ENCODE data around the gene SRF.

Gene SRF

DNA sequence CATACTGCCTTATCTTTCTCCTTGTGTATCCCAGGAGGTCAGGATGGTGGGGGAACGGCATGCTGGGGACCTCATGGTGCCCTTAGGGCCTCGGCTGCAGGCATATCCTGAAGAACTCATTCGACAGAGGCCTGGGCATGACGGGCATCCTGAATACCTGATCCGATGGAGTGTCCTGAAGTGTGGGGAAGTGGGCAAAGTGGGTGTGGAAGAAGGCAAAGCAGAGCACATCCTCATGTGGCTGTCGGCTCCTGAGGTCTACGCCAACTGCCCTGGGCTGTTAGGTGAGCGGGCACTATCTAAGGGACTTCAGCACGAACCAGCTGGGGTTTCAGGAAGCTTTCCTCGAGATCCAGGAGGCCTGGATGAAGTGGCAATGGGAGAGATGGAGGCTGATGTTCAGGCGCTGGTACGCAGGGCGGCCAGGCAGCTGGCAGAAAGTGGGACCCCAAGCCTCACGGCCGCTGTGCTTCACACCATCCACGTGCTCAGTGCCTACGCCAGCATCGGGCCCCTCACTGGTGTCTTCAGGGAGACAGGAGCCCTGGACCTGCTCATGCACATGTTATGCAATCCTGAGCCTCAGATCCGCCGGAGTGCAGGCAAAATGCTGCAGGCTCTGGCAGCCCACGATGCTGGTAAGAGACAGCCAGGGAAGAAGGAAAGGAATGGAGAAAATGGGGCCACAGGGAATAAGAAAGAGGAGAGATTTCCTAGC, 13.4 kb downstream of the SRF start:
- no peak for DNase-seq

DNA sequence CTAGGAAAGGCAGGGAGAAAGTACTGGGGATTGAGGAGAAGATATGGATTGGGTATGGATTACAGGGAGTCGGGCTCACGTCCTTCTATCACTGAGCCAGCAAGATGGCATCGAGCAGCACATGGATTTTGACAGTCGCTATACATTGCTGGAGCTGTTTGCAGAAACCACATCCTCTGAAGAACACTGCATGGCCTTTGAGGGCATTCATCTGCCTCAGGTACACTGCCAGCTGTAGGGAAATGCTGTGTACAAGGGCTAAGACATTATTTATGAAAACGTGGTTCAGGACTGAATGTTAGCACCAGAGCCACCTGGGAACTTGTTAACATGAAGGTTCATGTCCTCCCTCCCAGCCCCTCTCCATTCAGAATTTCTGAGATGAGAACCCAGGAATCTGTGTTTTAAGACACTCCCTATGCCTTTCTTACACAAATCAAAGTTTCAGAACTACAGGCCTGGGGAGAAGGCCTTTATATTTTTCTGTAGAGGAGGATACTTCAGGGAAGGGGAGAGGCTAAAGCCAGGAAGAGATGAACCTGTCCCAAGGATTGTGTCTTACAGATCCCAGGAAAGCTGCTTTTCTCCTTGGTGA, 14.4 kb downstream of the SRF start:
- no peak for DNase-seq

DNA sequence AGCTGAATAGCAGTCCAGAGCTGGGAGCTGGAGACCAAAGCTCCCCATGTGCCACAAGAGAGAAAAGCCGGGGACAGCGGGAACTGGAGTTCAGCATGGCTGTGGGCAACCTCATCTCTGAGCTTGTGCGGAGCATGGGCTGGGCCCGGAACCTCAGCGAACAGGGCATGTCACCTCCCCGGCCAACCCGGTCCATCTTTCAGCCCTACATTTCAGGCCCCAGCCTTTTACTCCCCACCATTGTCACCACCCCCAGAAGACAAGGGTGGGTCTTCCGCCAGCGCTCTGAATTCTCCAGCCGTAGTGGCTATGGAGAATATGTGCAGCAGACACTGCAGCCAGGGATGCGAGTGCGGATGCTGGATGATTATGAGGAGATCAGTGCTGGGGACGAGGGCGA, 14.9 kb downstream of the SRF start:
- no peak for DNase-seq

DNA sequence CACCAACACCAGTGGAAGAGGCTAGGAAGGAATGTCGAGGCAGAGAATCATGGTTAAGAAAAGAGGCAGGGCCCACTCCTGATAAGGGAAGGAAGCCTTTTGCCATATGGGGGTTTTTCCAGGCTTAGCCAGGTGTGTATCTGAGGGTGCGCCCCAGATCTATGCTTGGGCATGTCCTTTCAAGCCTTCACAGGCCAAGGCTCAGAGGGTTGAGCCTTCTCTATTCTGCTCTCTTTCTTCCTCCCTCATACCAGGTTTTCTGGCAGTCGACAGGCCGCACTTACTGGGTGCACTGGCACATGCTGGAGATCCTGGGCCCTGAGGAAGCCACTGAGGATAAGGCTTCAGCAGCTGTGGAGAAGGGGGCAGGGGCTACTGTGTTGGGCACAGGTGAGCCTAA, 15.6 kb downstream of the SRF start:
- no peak for DNase-seq

DNA sequence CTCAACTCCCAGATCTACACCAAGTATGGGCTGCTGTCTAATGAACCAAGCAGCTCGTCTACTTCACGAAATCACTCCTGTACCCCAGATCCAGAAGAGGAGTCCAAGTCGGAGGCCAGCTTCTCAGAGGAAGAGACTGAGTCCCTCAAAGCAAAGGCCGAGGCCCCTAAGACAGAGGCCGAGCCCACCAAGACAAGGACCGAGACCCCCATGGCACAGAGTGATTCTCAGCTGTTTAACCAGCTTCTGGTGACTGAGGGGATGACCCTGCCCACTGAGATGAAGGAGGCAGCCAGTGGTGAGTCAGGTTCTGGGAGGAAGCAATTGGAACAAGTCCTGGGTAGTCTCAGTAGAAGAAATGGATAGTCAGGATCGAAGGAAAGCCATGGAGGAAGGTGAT, 16.8 kb downstream of the SRF start:
- no peak for DNase-seq

DNA sequence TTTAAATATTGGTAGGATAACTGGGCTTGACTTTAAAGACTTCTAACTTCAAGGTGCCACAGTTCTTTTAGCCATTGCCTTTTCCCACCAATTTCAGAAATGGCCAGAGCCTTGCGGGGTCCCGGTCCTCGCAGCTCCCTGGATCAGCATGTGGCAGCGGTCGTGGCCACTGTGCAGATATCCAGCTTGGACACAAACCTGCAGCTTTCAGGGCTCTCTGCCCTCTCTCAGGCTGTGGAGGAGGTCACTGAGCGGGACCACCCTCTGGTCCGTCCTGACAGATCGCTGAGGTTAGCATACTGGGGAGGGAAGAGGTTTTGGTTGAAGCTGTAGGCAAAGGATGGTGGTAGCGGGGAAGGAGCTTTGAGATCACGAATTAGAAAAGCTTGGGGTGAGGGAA, 17.4 kb downstream of the SRF start:
- no peak for DNase-seq

DNA sequence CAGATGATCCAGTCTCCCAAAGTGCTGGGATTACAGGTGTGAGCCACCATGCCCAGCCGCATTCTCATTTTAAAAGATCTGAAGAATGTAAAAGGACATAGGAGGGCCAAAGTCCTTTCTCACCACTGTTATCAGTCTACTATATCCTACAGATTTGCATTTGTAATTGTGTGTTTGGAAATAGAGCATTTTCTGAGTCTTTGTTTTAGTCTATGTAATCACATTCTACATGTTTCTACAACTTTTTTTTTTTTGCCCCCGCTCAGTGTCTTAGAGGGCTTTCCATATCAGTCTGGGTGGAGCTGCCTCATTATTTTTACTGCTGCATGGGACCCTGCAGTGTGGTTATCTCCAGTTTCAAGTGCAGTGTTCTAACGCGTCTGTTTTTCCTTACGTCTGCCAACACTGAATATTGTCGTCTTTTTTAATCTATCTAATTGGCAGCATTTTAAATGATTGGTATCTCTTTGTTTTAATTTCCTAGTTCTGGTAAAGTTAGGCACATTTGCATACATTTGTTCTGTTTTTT, 18.8 kb downstream of the SRF start:
- DNase-seq, result no peak

DNA sequence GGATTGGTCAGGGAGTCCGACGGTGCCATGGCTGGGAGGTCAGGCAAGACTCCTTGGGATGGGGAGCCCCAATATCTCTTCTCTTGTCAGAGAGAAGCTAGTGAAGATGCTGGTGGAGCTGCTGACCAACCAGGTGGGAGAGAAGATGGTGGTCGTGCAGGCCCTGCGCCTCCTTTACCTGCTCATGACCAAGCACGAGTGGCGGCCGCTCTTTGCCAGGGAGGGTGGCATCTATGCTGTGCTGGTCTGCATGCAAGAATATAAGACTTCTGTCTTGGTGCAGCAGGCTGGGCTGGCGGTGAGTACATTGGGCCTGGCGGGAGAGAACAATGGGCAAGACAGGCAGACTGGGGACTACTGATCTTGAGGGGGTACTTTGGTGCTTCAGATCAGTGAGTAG, 21.8 kb downstream of the SRF start:
- no peak for DNase-seq

DNA sequence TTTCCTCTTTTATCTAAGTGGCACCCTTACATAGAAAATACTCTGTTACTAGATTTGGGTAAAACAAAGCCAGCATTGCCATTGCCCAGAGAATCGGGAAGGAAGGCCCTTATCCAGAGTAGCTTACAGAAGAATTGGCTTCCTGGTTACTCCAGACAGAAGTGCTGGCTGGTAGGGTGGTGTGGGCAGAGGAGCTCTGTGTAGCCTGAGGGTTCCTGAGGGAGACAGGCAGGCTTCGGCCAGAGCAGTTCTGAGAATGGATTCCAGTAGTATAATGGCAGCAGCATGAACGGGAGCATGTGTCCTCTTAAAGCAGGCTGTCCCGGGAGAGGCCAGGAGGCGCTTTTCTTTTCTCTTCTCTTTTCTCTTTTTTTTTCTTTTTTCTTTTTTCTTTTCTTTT, 22.9 kb downstream of the SRF start:
- no peak for DNase-seq

DNA sequence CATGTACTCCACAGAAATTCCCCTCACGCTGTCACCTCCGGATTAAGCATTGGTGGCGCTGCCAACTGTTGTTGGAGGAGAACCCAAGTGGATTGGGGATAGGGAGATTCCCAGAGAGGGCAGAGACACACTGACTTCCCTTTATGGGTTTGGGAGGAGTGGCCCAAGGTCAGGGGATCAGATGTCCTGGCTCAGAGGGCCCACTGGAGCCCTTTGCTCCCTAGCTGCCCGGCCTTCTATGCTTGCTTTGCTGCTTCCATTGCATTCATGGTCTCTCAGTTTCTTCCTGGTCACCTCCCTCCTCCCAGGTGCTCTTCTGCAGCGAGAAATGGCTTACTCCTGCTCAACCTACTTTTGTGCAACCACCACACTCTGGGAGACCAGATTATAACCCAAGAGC, 25.3 kb downstream of the SRF start:
- DNase-seq, result no peak

DNA sequence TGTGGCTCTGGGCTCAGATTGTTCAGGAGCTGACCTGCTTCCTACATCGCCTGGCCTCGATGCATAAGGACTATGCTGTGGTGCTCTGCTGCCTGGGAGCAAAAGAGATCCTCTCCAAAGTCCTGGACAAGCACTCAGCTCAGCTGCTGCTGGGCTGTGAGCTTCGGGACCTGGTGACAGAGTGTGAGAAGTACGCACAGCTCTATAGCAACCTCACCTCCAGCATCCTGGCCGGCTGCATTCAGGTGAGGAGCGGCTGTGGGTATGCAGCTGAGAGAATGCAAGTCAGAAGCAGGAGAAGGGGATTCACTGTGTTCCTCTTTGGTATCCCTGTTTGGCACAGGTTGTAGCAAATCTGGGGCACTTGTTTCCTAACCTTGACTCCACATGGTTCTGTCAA, 28.8 kb downstream of the SRF start:
- no peak for DNase-seq

DNA sequence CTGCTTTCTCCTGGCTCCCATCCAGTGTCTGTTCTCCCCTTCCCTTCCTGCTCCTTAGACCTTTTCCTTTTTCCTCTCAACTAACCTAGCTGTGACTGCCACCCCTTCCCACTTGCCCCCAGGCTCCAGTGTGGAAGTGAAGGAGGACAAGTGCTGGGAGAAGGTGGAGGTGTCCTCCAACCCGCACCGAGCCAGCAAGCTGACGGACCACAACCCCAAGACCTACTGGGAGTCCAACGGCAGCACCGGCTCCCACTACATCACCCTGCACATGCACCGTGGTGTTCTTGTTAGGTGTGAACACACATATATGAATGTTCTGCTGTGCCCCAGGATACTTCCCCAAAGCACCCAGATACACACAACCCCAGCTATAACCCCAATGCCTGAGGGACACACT, 29.5 kb downstream of the SRF start:
- DNase-seq, result no peak

DNA sequence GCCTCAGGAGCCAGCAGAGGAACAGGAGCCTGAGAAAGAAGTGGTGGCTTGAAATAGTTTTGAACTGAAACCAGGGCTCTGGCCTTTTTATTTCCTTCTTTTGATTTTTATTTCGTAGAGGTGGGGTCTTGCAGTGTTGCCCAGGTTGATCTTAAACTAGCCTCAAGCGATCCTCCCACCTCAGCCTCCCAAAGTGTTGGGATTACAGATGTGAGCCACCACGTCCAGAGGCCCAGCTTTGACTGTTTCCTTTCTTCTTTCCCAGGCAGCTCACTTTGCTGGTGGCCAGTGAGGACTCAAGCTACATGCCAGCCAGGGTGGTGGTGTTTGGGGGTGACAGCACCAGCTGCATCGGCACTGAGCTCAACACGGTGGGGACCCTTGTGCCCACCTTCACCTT, 31.4 kb downstream of the SRF start:
- no peak for DNase-seq

DNA sequence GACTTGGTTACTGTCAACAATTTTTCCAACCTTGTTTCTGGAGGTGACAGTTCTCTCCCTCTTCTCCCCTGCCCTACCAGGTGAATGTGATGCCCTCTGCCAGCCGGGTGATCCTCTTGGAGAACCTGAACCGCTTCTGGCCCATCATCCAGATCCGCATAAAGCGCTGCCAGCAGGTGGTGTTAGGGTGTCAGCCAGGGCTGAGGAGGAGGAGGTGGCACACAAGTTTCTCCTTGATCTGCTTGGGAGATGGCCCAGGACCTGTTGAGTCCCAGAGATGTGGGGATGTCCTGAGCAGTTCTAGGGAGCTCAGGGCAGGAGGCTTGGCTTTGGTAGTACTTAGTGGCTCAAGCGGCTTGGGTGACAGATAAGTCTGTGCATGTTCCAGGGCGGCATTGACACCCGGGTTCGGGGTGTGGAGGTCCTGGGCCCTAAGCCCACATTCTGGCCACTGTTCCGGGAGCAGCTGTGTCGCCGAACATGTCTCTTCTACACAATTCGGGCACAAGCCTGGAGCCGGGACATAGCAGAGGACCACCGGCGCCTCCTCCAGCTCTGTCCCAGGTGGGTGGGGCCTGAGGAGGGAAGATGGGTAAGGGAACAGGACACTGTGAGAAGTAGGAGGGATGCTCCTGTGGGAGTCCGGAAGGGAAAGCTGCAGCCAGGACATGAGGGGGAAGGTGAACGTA, 32.1 kb downstream of the SRF start:
- DNase-seq, result no peak

DNA sequence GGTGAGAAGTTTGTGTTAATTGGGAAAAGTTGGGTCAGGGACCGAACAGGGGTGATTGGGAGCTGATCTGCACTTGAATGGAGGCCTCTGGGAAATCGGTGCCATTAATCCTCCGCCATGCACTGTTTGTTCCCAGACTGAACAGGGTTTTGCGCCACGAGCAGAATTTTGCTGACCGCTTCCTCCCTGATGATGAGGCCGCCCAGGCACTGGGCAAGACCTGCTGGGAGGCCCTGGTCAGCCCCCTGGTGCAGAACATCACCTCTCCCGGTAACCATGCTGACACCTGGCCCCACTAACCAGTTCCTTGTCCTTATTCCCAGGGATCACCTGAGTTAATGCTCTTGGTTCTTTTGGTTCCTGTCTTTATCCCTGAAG, 32.6 kb downstream of the SRF start:
- DNase-seq, result no peak

DNA sequence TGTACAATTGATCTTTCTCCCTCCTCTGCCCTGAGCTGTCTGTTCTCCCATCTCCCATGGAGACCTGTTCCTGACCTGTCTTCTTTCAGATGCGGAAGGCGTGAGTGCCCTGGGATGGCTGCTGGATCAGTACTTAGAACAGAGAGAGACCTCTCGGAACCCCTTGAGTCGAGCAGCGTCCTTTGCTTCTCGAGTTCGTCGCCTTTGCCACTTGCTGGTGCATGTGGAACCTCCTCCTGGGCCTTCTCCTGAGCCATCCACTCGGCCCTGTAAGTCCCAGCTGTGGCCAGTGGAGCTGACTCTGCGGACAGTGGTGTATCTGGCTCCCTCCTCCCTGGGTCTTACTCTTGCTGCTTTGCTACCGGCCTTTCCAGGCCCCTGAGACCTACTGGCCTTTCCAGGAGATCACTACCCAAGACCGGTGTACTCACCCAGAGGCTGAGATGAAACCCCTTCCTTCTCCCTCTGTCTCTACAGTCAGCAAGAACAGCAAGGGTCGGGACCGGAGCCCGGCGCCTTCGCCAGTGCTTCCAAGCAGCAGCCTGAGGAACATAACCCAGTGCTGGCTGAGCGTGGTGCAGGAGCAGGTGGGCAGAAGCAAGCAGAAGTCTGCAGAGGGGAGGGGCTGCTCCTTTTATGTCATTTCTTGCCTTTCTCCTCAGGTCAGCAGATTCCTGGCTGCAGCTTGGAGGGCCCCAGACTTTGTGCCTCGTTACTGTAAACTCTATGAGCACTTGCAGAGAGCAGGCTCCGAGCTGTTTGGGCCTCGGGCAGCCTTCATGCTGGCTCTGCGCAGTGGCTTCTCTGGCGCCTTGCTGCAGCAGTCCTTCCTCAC, 33.4 kb downstream of the SRF start:
- DNase-seq, result no peak

DNA sequence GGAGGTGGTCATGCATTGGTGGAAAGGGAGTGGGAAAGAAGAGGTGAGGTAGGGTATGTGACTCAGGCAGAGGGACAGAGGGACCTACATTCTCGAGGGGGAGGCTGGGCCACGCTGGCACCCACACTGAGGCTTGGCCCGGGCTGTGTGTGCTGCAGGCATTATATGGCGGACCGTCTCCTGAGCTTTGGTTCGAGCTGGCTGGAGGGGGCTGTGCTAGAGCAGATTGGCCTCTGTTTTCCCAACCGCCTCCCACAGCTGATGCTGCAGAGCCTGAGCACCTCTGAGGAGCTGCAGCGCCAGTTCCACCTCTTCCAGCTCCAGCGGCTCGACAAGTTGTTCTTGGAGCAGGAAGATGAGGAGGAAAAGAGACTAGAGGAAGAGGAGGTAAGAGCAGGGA, 34.8 kb downstream of the SRF start:
- DNase-seq, result no peak

DNA sequence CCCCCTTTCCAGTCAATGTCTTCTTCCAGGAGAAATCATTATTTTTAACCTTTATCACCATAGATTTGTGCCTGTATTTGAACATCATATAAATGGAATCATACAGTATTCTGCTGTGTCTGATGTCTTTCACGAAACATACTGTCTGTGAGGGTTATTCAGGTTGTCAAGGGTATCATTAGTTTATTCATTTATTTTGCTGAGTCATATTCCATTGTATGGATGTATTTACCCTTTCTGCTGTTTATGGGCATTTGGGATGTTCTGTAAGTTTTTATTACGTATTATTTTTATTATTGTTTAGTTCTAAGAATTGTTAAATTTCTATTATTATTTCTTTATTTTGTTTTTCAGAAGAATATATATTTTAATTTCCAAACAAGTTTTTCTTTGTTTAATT, 36.2 kb downstream of the SRF start:
- DNase-seq, result no peak

DNA sequence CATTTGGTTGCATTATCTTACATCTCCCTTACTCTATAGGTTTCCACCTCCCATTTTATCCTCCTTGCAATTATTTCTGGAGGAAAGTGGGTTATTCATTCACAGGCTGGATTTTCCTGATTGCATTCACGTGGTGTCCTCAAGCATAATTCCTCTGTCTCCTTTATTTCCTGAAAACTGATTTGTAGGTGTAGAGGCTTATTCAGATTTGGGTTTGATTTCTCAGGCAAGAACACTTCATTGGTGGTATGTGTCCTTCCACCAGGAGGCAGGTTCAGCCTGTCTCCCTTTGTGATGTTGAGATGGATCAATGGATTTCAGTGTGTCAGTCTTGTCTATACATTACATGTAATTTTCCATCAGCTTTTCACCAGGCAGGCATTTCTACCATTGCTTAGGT, 40.9 kb downstream of the SRF start:
- DNase-seq, result no peak

DNA sequence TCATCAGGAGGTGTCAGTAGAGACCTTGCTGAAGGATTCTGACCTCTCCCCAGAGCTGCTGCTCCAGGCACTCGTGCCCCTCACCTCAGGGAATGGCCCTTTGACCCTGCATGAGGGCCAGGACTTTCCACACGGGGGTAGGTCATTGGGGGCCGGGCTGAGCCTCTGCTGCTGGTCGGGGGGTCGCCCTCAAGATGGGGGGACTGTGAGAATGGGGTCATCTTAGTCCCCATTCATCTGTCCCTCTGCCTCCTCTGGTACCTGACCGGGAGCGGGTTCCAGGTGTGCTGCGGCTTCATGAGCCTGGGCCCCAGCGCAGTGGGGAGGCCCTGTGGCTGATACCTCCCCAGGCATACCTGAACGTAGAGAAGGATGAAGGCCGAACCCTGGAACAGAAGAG, 42.4 kb downstream of the SRF start:
- no peak for DNase-seq

DNA sequence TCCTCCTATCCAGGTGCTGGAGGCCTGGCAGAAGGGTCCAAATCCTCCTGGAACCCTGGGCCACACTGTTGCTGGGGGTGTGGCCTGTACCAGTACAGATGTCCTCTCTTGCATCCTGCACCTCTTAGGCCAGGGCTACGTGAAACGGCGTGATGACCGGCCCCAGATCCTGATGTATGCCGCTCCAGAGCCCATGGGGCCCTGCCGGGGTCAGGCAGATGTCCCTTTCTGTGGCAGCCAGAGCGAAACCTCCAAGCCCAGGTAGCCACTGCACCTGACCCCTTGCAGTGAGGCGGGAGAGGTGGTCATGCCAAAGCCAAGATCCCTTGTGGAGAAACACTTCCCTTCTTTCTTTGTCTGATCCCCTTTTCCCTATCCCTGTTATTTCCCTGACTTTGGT, 44.0 kb downstream of the SRF start:
- no peak for DNase-seq

DNA sequence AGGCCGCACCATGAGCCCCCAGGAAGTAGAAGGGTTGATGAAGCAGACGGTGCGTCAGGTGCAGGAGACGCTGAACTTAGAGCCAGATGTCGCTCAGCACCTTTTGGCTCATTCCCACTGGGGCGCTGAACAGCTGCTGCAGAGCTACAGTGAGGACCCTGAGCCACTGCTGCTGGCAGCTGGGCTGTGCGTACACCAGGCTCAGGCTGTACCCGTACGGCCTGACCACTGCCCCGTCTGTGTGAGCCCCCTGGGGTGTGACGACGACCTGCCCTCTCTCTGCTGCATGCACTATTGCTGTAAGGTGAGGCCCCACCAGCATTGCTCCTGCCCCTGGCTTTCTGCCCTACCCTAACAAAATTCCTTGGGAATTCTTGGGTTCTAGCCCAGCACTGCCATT, 45.1 kb downstream of the SRF start:
- DNase-seq, result no peak

DNA sequence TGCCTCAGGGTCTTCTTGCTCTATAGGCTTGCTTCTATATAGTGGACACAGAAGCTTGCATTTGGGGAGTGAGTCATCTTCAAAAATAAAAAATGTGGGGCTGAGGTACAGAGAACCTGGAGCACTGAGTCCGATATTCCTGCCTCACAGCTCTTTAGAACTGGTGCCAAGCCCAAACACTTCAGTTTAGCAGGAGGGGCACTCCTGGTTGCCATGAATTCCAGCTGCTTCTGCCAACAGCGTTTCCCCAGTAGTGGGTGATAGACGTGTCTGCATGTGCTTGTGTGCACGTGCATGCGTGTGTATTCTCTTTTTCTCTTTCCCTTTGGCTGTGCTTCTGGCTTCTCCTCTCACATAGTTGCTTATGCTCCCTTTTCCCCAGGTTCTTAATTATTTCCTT, 46.3 kb downstream of the SRF start:
- DNase-seq, result no peak

DNA sequence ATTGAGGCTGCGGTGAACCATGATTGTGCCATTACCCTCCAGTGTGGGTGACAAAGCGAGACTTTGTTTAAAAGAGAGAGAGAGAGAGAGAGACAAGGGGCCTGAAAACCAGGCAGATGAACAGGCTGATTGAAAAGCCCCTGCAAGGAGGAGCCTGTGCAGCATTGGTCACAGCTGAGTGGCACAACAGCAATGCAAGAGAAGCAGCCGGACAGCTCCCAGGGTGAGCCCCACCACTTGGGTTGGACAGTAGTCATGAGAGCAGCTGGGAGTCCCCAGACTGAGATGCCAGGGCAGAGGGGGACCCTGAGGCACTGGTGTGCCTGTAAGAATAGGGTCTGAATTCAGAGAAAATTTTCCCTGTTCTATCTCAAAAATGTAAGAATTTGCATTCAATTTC, 48.0 kb downstream of the SRF start:
- no peak for DNase-seq
